ENCODE measurements around the gene SAXO1. TPM values are rescaled to one million over a fixed set of nuclear protein-coding genes. Genes with fewer than 3 reads are reported as not detected.

Gene SAXO1
- total RNA-seq, 2 experiments from 2014 or later = not detected

- H3K4me3 Mint-ChIP-seq = no peak overlapping the region
- no peaks in the 10 kb centered on the region for H3K27me3 Mint-ChIP-seq
- DNase-seq = no peak
- no peak overlapping the region for H3K27ac Mint-ChIP-seq
- H3K36me3 Mint-ChIP-seq = no peaks in the 10 kb centered on the region
- no peaks in the 10 kb centered on the region for H3K9me3 Mint-ChIP-seq
- no peaks in the 10 kb centered on the region for H3K4me1 Mint-ChIP-seq
Measured at GRCh38 chr9:18985464-18985951, 47.5 kb downstream of the SAXO1 start.

GRCh38 chr9:18982262-18982620, 50.8 kb downstream of the SAXO1 start:
- no peak overlapping the region for H3K27ac Mint-ChIP-seq
- H3K27me3 Mint-ChIP-seq = no peaks in the 10 kb centered on the region
- no peaks in the 10 kb centered on the region for H3K9me3 Mint-ChIP-seq
- H3K4me1 Mint-ChIP-seq = no peaks in the 10 kb centered on the region
- H3K36me3 Mint-ChIP-seq = no peaks in the 10 kb centered on the region
- no peak for DNase-seq
- no peak overlapping the region for H3K4me3 Mint-ChIP-seq

GRCh38 chr9:18981476-18982261, 51.3 kb downstream of the SAXO1 start:
- Mint-ChIP-seq H3K9me3 (no peaks in the 10 kb centered on the region), H3K27me3 (no peaks in the 10 kb centered on the region), H3K4me3 (no peak overlapping the region), H3K36me3 (no peaks in the 10 kb centered on the region), H3K4me1 (peaks cover 2% of the 10 kb centered on the region), H3K27ac (no peak overlapping the region)
- no peak for DNase-seq

GRCh38 chr9:18980189-18980588, 52.8 kb downstream of the SAXO1 start:
- Mint-ChIP-seq H3K4me1 (peaks cover 7% of the 10 kb centered on the region), H3K9me3 (no peaks in the 10 kb centered on the region), H3K27ac (no peak overlapping the region), H3K4me3 (no peak overlapping the region), H3K36me3 (no peaks in the 10 kb centered on the region), H3K27me3 (no peaks in the 10 kb centered on the region)
- no peak for DNase-seq

- no peak for DNase-seq
- Mint-ChIP-seq H3K4me3 (no peak overlapping the region), H3K27me3 (no peaks in the 10 kb centered on the region), H3K9me3 (no peaks in the 10 kb centered on the region), H3K27ac (no peak overlapping the region), H3K4me1 (peaks cover 7% of the 10 kb centered on the region), H3K36me3 (no peaks in the 10 kb centered on the region)
Measured at GRCh38 chr9:18979367-18979766, 53.6 kb downstream of the SAXO1 start.

GRCh38 chr9:18978188-18978587, 54.8 kb downstream of the SAXO1 start:
- Mint-ChIP-seq H3K27me3 (no peaks in the 10 kb centered on the region), H3K4me3 (no peak overlapping the region), H3K36me3 (no peaks in the 10 kb centered on the region), H3K9me3 (no peaks in the 10 kb centered on the region), H3K27ac (no peak overlapping the region), H3K4me1 (peaks cover 7% of the 10 kb centered on the region)
- DNase-seq = no peak

GRCh38 chr9:18976709-18977531, 56.1 kb downstream of the SAXO1 start:
- Mint-ChIP-seq H3K27me3 (no peaks in the 10 kb centered on the region), H3K27ac (no peak overlapping the region), H3K4me1 (peaks cover 7% of the 10 kb centered on the region), H3K9me3 (no peaks in the 10 kb centered on the region), H3K36me3 (no peaks in the 10 kb centered on the region), H3K4me3 (no peak overlapping the region)
- DNase-seq = no peak

GRCh38 chr9:18976221-18976708, 56.7 kb downstream of the SAXO1 start:
- Mint-ChIP-seq H3K27me3 (no peaks in the 10 kb centered on the region), H3K27ac (no peak overlapping the region), H3K4me1 (peaks cover 7% of the 10 kb centered on the region), H3K4me3 (no peak overlapping the region), H3K9me3 (no peaks in the 10 kb centered on the region), H3K36me3 (no peaks in the 10 kb centered on the region)
- no peak for DNase-seq

GRCh38 chr9:18973348-18973747, 59.7 kb downstream of the SAXO1 start:
- no peak for DNase-seq
- Mint-ChIP-seq H3K27me3 (peaks cover 3% of the 10 kb centered on the region), H3K9me3 (no peaks in the 10 kb centered on the region), H3K36me3 (no peaks in the 10 kb centered on the region), H3K4me3 (no peak overlapping the region), H3K4me1 (peaks cover 7% of the 10 kb centered on the region), H3K27ac (no peak overlapping the region)

- Mint-ChIP-seq H3K4me3 (no peak overlapping the region), H3K27ac (no peak overlapping the region), H3K9me3 (peaks cover 3% of the 10 kb centered on the region), H3K27me3 (peaks cover 6% of the 10 kb centered on the region), H3K36me3 (peaks cover 4% of the 10 kb centered on the region), H3K4me1 (peaks cover 7% of the 10 kb centered on the region)
- no peak for DNase-seq
Measured at GRCh38 chr9:18972675-18973074, 60.3 kb downstream of the SAXO1 start.

- Mint-ChIP-seq H3K27ac (no peak overlapping the region), H3K36me3 (peaks cover 4% of the 10 kb centered on the region), H3K9me3 (peaks cover 3% of the 10 kb centered on the region), H3K4me1 (peaks cover 7% of the 10 kb centered on the region), H3K27me3 (peaks cover 6% of the 10 kb centered on the region), H3K4me3 (no peak overlapping the region)
- no peak for DNase-seq
Measured at GRCh38 chr9:18971909-18972308, 61.1 kb downstream of the SAXO1 start.

- H3K27me3 Mint-ChIP-seq = peaks cover 6% of the 10 kb centered on the region
- H3K4me1 Mint-ChIP-seq = peaks cover 2% of the 10 kb centered on the region
- no peak overlapping the region for H3K4me3 Mint-ChIP-seq
- H3K36me3 Mint-ChIP-seq = peaks cover 4% of the 10 kb centered on the region
- no peak overlapping the region for H3K27ac Mint-ChIP-seq
- no peak for DNase-seq
- peaks cover 3% of the 10 kb centered on the region for H3K9me3 Mint-ChIP-seq
Measured at GRCh38 chr9:18971404-18971803, 61.6 kb downstream of the SAXO1 start.

- Mint-ChIP-seq H3K36me3 (peaks cover 4% of the 10 kb centered on the region), H3K4me1 (no peaks in the 10 kb centered on the region), H3K27ac (no peak overlapping the region), H3K9me3 (peaks cover 5% of the 10 kb centered on the region), H3K4me3 (no peak overlapping the region), H3K27me3 (peaks cover 6% of the 10 kb centered on the region)
- DNase-seq = no peak
Measured at GRCh38 chr9:18970393-18970792, 62.6 kb downstream of the SAXO1 start.

GRCh38 chr9:18969128-18969527, 63.9 kb downstream of the SAXO1 start:
- H3K9me3 Mint-ChIP-seq = peaks cover 12% of the 10 kb centered on the region
- no peak overlapping the region for H3K4me3 Mint-ChIP-seq
- H3K27ac Mint-ChIP-seq = no peak overlapping the region
- no peak for DNase-seq
- H3K4me1 Mint-ChIP-seq = no peaks in the 10 kb centered on the region
- peaks cover 6% of the 10 kb centered on the region for H3K27me3 Mint-ChIP-seq
- H3K36me3 Mint-ChIP-seq = peaks cover 4% of the 10 kb centered on the region

GRCh38 chr9:18955626-18956025, 77.4 kb downstream of the SAXO1 start:
- no peak overlapping the region for H3K27ac Mint-ChIP-seq
- no peaks in the 10 kb centered on the region for H3K9me3 Mint-ChIP-seq
- no peak overlapping the region for H3K4me3 Mint-ChIP-seq
- H3K27me3 Mint-ChIP-seq = no peaks in the 10 kb centered on the region
- H3K36me3 Mint-ChIP-seq = no peaks in the 10 kb centered on the region
- no peaks in the 10 kb centered on the region for H3K4me1 Mint-ChIP-seq
- no peak for DNase-seq
